GM12878 (cell line): ENCODE data around the gene SLC25A43. TPM values are rescaled to one million over a fixed set of nuclear protein-coding genes. Genes with fewer than 3 reads are reported as not detected.

Source experiments
- BCLAF1 ChIP-seq: fragments of 450-650 bp; IDR thresholded peaks from 2 replicates; pipeline ENCODE4 v1.6.1; 2017; ENCODE audit warnings: antibody characterized with exemption, mild to moderate bottlenecking, moderate library complexity
- CHD4 ChIP-seq: fragments of 200-600 bp; sonication (generic); IDR thresholded peaks from 2 replicates; pipeline ENCODE4 v1.6.1; 2016; ENCODE audit warnings: mild to moderate bottlenecking
- DPF2 ChIP-seq: fragments of 450-650 bp; IDR thresholded peaks from 2 replicates; pipeline ENCODE4 v1.6.1; 2017; ENCODE audit warnings: mild to moderate bottlenecking
- E2F4 ChIP-seq: IDR thresholded peaks from 2 replicates; pipeline ENCODE4 v1.6.1; 2012; ENCODE audit warnings: low read depth, low read length, improper control_type of control experiment
- GATAD2B ChIP-seq: fragments of 450-650 bp; conservative IDR thresholded peaks from 2 replicates; pipeline ENCODE4 v1.6.1; 2017; ENCODE audit warnings: low read depth, mild to moderate bottlenecking, moderate library complexity
- IKZF1 ChIP-seq: fragments of 450-650 bp; conservative IDR thresholded peaks from 2 replicates; pipeline ENCODE4 v1.6.1; 2017; ENCODE audit warnings: antibody characterized with exemption, mild to moderate bottlenecking
- IKZF2 ChIP-seq, 2 experiments: fragments of 450-650 bp; IDR thresholded peaks; 2 replicates each; pipeline ENCODE4 v1.6.1; 2017; ENCODE audit warnings: mild to moderate bottlenecking in 2 of 2, moderate library complexity in 2 of 2
- MTA2 ChIP-seq: fragments of 450-650 bp; IDR thresholded peaks from 2 replicates; pipeline ENCODE4 v1.6.1; 2016; ENCODE audit warnings: low read depth, mild to moderate bottlenecking, moderate library complexity
- NBN ChIP-seq: fragments of 450-650 bp; IDR thresholded peaks from 2 replicates; pipeline ENCODE4 v1.6.1; 2016
- NFYA ChIP-seq: IDR thresholded peaks from 2 replicates; pipeline ENCODE4 v1.6.1; 2011; ENCODE audit warnings: low read depth, mild to moderate bottlenecking, low read length, improper control_type of control experiment, borderline replicate concordance
- PAX5 ChIP-seq: IDR thresholded peaks from 2 replicates; pipeline ENCODE4 v1.6.1; 2011; ENCODE audit warnings: low read depth, low read length, borderline replicate concordance
- POLR2AphosphoS2 ChIP-seq: IDR thresholded peaks from 2 replicates; pipeline ENCODE4 v1.6.1; 2011; ENCODE audit warnings: low read depth, mild to moderate bottlenecking, low read length, improper control_type of control experiment, moderate library complexity
- SPI1 ChIP-seq: IDR thresholded peaks from 2 replicates; pipeline ENCODE4 v1.6.1; 2011; ENCODE audit warnings: low read depth, mild to moderate bottlenecking, low read length, moderate library complexity, borderline replicate concordance; ENCODE audit not compliant: insufficient read depth
- TAF1 ChIP-seq: IDR thresholded peaks from 2 replicates; pipeline ENCODE4 v1.6.1; 2011; ENCODE audit warnings: mild to moderate bottlenecking, low read depth, low read length, borderline replicate concordance
- YBX1 ChIP-seq: fragments of 450-650 bp; IDR thresholded peaks from 2 replicates; pipeline ENCODE4 v1.6.1; 2016; ENCODE audit warnings: antibody characterized with exemption
- YY1 ChIP-seq: IDR thresholded peaks from 2 replicates; pipeline ENCODE4 v1.6.1; 2011; ENCODE audit warnings: low read depth, mild to moderate bottlenecking, low read length
- polyA plus RNA-seq, 11 experiments: library from polyadenylated mRNA; depleted of rRNA in 4 of 11; unstranded in 6 of 11; stranded (reverse) in 5 of 11; fragments of >200 nt; fragmentation: Nextera tagmentation in 4 of 11; fragmentation: Illumina TruSeq in 1 of 11; extraction: Ambion mirVana in 4 of 11; extraction: Trizol in 1 of 11; gene quantifications; 1 replicate in 1 of 11; 2 replicates in 10 of 11; pipeline versions ENCODE4 v1.2.1 to v1.2.3, GENCODE V29; 2011 to 2016; ENCODE audit warnings: inconsistent platforms in 2 of 11, missing spikeins in 2 of 11, low read depth in 1 of 11
- total RNA-seq, 4 experiments: library from RNA; depleted of rRNA in 3 of 4; stranded (reverse); fragments of >200 nt in 3 of 4; fragmentation: Illumina TruSeq in 1 of 4; extraction: Trizol in 1 of 4; gene quantifications; 2 replicates each; pipeline versions ENCODE4 v1.2.1 to v1.2.3, GENCODE V29; 2013 to 2021
- TF ChIP-seq, protein P1 (sequence below): fragments of 450-650 bp; IDR thresholded peaks from 2 replicates; pipeline ENCODE4 v1.6.1; 2017; ENCODE audit warnings: mild to moderate bottlenecking, moderate library complexity
- TF ChIP-seq, protein P2 (sequence below): IDR thresholded peaks from 2 replicates; pipeline ENCODE4 v1.6.1; 2011; ENCODE audit warnings: mild to moderate bottlenecking, low read depth, low read length, moderate library complexity; ENCODE audit not compliant: insufficient replicate concordance

SLC25A43 gene
- total and polyA plus RNA-seq, 10 of the 15 experiments (the other 5 are each of a cell fraction or from before 2014, with no cell fraction given), result 2.5 to 13.5 (median 6.8) TPM

- TF ChIP-seq, protein P1, sequence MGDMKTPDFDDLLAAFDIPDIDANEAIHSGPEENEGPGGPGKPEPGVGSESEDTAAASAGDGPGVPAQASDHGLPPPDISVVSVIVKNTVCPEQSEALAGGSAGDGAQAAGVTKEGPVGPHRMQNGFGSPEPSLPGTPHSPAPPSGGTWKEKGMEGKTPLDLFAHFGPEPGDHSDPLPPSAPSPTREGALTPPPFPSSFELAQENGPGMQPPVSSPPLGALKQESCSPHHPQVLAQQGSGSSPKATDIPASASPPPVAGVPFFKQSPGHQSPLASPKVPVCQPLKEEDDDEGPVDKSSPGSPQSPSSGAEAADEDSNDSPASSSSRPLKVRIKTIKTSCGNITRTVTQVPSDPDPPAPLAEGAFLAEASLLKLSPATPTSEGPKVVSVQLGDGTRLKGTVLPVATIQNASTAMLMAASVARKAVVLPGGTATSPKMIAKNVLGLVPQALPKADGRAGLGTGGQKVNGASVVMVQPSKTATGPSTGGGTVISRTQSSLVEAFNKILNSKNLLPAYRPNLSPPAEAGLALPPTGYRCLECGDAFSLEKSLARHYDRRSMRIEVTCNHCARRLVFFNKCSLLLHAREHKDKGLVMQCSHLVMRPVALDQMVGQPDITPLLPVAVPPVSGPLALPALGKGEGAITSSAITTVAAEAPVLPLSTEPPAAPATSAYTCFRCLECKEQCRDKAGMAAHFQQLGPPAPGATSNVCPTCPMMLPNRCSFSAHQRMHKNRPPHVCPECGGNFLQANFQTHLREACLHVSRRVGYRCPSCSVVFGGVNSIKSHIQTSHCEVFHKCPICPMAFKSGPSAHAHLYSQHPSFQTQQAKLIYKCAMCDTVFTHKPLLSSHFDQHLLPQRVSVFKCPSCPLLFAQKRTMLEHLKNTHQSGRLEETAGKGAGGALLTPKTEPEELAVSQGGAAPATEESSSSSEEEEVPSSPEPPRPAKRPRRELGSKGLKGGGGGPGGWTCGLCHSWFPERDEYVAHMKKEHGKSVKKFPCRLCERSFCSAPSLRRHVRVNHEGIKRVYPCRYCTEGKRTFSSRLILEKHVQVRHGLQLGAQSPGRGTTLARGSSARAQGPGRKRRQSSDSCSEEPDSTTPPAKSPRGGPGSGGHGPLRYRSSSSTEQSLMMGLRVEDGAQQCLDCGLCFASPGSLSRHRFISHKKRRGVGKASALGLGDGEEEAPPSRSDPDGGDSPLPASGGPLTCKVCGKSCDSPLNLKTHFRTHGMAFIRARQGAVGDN, result peak; percentile 73; the same call in 1 of the 2 replicates
- TF ChIP-seq YBX1 (no peak), BCLAF1 (no peak), SPI1 (no peak), DPF2 (0 out of 2 replicates have a peak, but pooled peaks have one; percentile 34), NFYA (no peak), NBN (0 out of 2 replicates have a peak, but pooled peaks have one; percentile 45), E2F4 (no peak), PAX5 (no peak), IKZF2 (IDR thresholded peaks at IDR 0.05) (no peak), POLR2AphosphoS2 (no peak), YY1 (peak; percentile 40; the same call in 1 of the 2 replicates), GATAD2B (0 out of 2 replicates have a peak, but pooled peaks have one; percentile 43), TAF1 (0 out of 2 replicates have a peak, but pooled peaks have one; percentile 19), MTA2 (no peak), IKZF1 (peak; percentile 45; the same call in 1 of the 2 replicates), CHD4 (no peak)
- TF ChIP-seq, protein P2, sequence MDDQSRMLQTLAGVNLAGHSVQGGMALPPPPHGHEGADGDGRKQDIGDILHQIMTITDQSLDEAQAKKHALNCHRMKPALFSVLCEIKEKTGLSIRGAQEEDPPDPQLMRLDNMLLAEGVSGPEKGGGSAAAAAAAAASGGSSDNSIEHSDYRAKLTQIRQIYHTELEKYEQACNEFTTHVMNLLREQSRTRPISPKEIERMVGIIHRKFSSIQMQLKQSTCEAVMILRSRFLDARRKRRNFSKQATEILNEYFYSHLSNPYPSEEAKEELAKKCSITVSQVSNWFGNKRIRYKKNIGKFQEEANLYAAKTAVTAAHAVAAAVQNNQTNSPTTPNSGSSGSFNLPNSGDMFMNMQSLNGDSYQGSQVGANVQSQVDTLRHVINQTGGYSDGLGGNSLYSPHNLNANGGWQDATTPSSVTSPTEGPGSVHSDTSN, result no peak
Measured at GRCh38 chrX:119398974-119399771, at the start of gene SLC25A43 (continued).
